Gastrocnemius medialis (tissue), 4 donors: Measurements from ENCODE around the gene SEC31B. TPM values are rescaled to one million over a fixed set of nuclear protein-coding genes. Genes with fewer than 3 reads are reported as not detected.

Experiments used
- ATAC-seq, 2 donors: fragments of 150-250 bp; one replicate each; pipeline ENCODE4 v1.9.1; 2016
- DNase-seq, 2 donors: peaks; one replicate each; pipeline ENCODE4 v3.0.0-alpha.2; 2019
- H3K27ac ChIP-seq, 4 donors: fragments of 200-600 bp; sonication (generic); 1 replicate in 1 of 4; 2 replicates in 3 of 4; pipeline ENCODE4 v1.5.1; 2016 to 2018; ENCODE audit warnings: mild to moderate bottlenecking in 2 of 4, moderate library complexity in 1 of 4
- H3K27me3 ChIP-seq, 3 donors: fragments of 200-600 bp; sonication (generic) in 2 of 3; 1 replicate in 1 of 3; 2 replicates in 2 of 3; pipeline versions ENCODE4 v1.5.1 to v1.6.0; 2016 to 2019; ENCODE audit warnings: mild to moderate bottlenecking in 1 of 3, moderate library complexity in 1 of 3
- H3K36me3 ChIP-seq, 2 donors: fragments of 200-600 bp; sonication (generic) in 1 of 2; one replicate each; pipeline ENCODE4 v1.5.1; 2017 to 2018
- H3K4me1 ChIP-seq, 2 donors: fragments of 200-600 bp; sonication (generic) in 1 of 2; one replicate each; pipeline ENCODE4 v1.5.1; 2016 to 2017; ENCODE audit warnings: mild to moderate bottlenecking in 2 of 2
- H3K4me3 ChIP-seq, 4 donors: fragments of 200-600 bp; sonication (generic) in 3 of 4; 1 replicate in 1 of 4; 2 replicates in 3 of 4; pipeline ENCODE4 v1.5.1; 2016 to 2019; ENCODE audit warnings: mild to moderate bottlenecking in 2 of 4
- H3K9me3 ChIP-seq, 3 donors: fragments of 200-600 bp; sonication (generic) in 2 of 3; 1 replicate in 1 of 3; 2 replicates in 2 of 3; pipeline ENCODE4 v1.5.1; 2016 to 2019
- POLR2A ChIP-seq, 2 donors: fragments of 450-650 bp; IDR thresholded peaks; one replicate each; pipeline ENCODE4 v1.6.1; 2017; ENCODE audit warnings: antibody characterized with exemption in 2 of 2, mild to moderate bottlenecking in 2 of 2, moderate library complexity in 2 of 2
- in situ Hi-C, 4 donors: fragments of 200-750 bp; cut with MboI; loops; one replicate each; pipeline versions ENCODE4 v1.15.0 to v1.8.0; 2017; ENCODE audit warnings: low sequenced_read_pairs in 4 of 4
- intact Hi-C: fragments of 100-400 bp; cut with DNase I; formaldehyde crosslinking; loops from one replicate; pipeline ENCODE4 v1.15.1; 2023; ENCODE audit warnings: low total_unique reads
- total RNA-seq, 4 donors: library from RNA; depleted of rRNA; stranded (reverse); fragments of >200 nt; gene quantifications; one replicate each; pipeline versions ENCODE4 v1.1.0 to v1.2.3, GENCODE V29; 2016
- TF ChIP-seq, protein P1 (sequence below), 5 experiments: fragments of 450-650 bp in 3 of 5; fragments of 200-600 bp in 2 of 5; sonication (generic) in 2 of 5; IDR thresholded peaks in 4 of 5; conservative IDR thresholded peaks in 1 of 5; 1 replicate in 4 of 5; 2 replicates in 1 of 5; pipeline ENCODE4 v1.5.1; 2016 to 2019; ENCODE audit warnings: antibody characterized with exemption in 5 of 5, mild to moderate bottlenecking in 3 of 5, moderate library complexity in 3 of 5

SEC31B gene
- total RNA-seq, 4 donors from 2014 or later = 1.7 to 3.8 (median 2.1) TPM

- Histone ChIP-seq H3K4me3 (no peak overlapping the region), H3K27ac (no peak overlapping the region), H3K4me1 (no peaks in the 10 kb centered on the region), H3K9me3 (no peaks in the 10 kb centered on the region), H3K36me3 (no peaks in the 10 kb centered on the region), H3K27me3 (no peaks in the 10 kb centered on the region)
- DNase-seq (no peak), ATAC-seq (no peak)
- intact Hi-C loops = no loop called here
- in situ Hi-C loops = no loop called here
- no peak for TF ChIP-seq POLR2A (IDR thresholded peaks at IDR 0.05)
- TF ChIP-seq, protein P1, sequence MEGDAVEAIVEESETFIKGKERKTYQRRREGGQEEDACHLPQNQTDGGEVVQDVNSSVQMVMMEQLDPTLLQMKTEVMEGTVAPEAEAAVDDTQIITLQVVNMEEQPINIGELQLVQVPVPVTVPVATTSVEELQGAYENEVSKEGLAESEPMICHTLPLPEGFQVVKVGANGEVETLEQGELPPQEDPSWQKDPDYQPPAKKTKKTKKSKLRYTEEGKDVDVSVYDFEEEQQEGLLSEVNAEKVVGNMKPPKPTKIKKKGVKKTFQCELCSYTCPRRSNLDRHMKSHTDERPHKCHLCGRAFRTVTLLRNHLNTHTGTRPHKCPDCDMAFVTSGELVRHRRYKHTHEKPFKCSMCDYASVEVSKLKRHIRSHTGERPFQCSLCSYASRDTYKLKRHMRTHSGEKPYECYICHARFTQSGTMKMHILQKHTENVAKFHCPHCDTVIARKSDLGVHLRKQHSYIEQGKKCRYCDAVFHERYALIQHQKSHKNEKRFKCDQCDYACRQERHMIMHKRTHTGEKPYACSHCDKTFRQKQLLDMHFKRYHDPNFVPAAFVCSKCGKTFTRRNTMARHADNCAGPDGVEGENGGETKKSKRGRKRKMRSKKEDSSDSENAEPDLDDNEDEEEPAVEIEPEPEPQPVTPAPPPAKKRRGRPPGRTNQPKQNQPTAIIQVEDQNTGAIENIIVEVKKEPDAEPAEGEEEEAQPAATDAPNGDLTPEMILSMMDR (IDR thresholded peaks at IDR 0.05 in 4 of 5, conservative IDR thresholded peaks at IDR 0.05 in 1 of 5) = no peak
Observed at GRCh38 chr10:100468322-100468721, 51.3 kb downstream of the SEC31B start.

- ATAC-seq = no peak
- no peak within 1 kb of the TSS for H3K4me3 ChIP-seq
- no peaks in the 10 kb centered on the region for H3K36me3 ChIP-seq
- TF ChIP-seq, protein P1 (IDR thresholded peaks at IDR 0.05 in 4 of 5, conservative IDR thresholded peaks at IDR 0.05 in 1 of 5) = no peak
- TF ChIP-seq POLR2A (IDR thresholded peaks at IDR 0.05) = no peak
- DNase-seq = no peak
- in situ Hi-C loops = no loop called here
- no peaks in the 10 kb centered on the region for H3K9me3 ChIP-seq
- no peaks in the 10 kb centered on the region for H3K4me1 ChIP-seq
- intact Hi-C loops = no loop called here
- H3K27me3 ChIP-seq = no peaks in the 10 kb centered on the region
- H3K27ac ChIP-seq = no peak within 1 kb of the TSS
Observed at GRCh38 chr10:100462709-100463108, 57.0 kb downstream of the SEC31B start, which contains the start of gene WNT8B. Gene WNT8B (plus strand): TSS chr10:100463009. CDS start chr10:100463169, 160 bp downstream.

GRCh38 chr10:100448951-100449350 is 70.7 kb downstream of the SEC31B start:
- intact Hi-C loops = no loop called here
- no peak for DNase-seq

DNA sequence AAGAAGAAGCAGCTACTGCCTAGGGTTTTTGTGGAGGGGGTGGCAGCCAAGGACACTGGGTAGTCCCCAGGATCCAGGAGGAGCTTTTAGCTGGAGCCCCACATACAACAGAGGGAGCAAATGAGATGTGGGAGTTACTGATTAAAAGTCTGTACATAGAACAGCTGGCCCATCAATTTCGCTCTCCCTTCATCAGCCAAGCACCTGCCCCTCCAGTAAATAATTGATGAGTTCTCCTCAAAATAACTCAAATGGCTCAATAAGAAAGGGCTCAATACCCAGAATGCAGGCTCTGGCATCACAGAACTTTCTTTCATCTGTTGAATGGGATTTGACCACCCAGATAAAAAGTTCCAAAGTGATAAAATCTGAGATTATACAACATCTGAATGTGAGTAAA is 72.0 kb downstream of the SEC31B start:
- H3K36me3 ChIP-seq = no peaks in the 10 kb centered on the region
- intact Hi-C loops = no loop called here
- DNase-seq (no peak), ATAC-seq (no peak)
- no peak for TF ChIP-seq POLR2A (IDR thresholded peaks at IDR 0.05)
- TF ChIP-seq, protein P1 (IDR thresholded peaks at IDR 0.05 in 4 of 5, conservative IDR thresholded peaks at IDR 0.05 in 1 of 5) = no peak
- no peak overlapping the region for H3K27ac ChIP-seq
- H3K4me3 ChIP-seq = no peak overlapping the region
- H3K4me1 ChIP-seq = no peaks in the 10 kb centered on the region
- no peaks in the 10 kb centered on the region for H3K9me3 ChIP-seq
- in situ Hi-C loops = no loop called here
- H3K27me3 ChIP-seq = no peaks in the 10 kb centered on the region

More at GRCh38 chr10:100448951-100449350, 70.7 kb downstream of the SEC31B start:
- H3K4me3 ChIP-seq = no peak overlapping the region
- H3K4me1 ChIP-seq = no peaks in the 10 kb centered on the region
- in situ Hi-C loops = no loop called here
- no peaks in the 10 kb centered on the region for H3K36me3 ChIP-seq
- no peaks in the 10 kb centered on the region for H3K27me3 ChIP-seq
- H3K9me3 ChIP-seq = no peaks in the 10 kb centered on the region
- no peak for ATAC-seq
- no peak overlapping the region for H3K27ac ChIP-seq
- TF ChIP-seq, protein P1 (IDR thresholded peaks at IDR 0.05 in 4 of 5, conservative IDR thresholded peaks at IDR 0.05 in 1 of 5) = no peak

- ATAC-seq (no peak), DNase-seq (no peak)
- no peak overlapping the region for H3K27ac ChIP-seq
- H3K4me1 ChIP-seq = no peaks in the 10 kb centered on the region
- no peaks in the 10 kb centered on the region for H3K36me3 ChIP-seq
- H3K4me3 ChIP-seq = no peak overlapping the region
- no peaks in the 10 kb centered on the region for H3K27me3 ChIP-seq
- intact Hi-C loops = no loop called here
- TF ChIP-seq, protein P1 (IDR thresholded peaks at IDR 0.05 in 4 of 5, conservative IDR thresholded peaks at IDR 0.05 in 1 of 5) = no peak
- TF ChIP-seq POLR2A (IDR thresholded peaks at IDR 0.05) = no peak
- H3K9me3 ChIP-seq = no peaks in the 10 kb centered on the region
- in situ Hi-C loops = no loop called here
Observed at GRCh38 chr10:100446130-100446761, 73.4 kb downstream of the SEC31B start.
